ENCODE results near the gene ARHGAP45.
"Not testable (repeated sequence)": the region's sequence is repeated elsewhere in the genome, so short reads cannot be mapped to it uniquely, and the experiment has no call there.

ARHGAP45 gene

GRCh38 chr19:1116726-1117581, 50.0 kb downstream of the ARHGAP45 start:
- DNase-seq (ENCODE audit: low read depth): no peak

GRCh38 chr19:1117654-1118053, 50.7 kb downstream of the ARHGAP45 start:
- DNase-seq (ENCODE audit: low read depth): no peak

- DNase-seq (ENCODE audit: low read depth): no peak
Measured at GRCh38 chr19:1118999-1119398, 52.0 kb downstream of the ARHGAP45 start.

- DNase-seq (ENCODE audit: low read depth): no peak
Measured at GRCh38 chr19:1119475-1120217, 52.7 kb downstream of the ARHGAP45 start.

GRCh38 chr19:1121395-1121794, 54.4 kb downstream of the ARHGAP45 start:
- no peak for DNase-seq (ENCODE audit: low read depth)

GRCh38 chr19:1122021-1122971, 55.3 kb downstream of the ARHGAP45 start:
- DNase-seq (ENCODE audit: low read depth): no peak

GRCh38 chr19:1122972-1123363, 56.0 kb downstream of the ARHGAP45 start:
- no peak for DNase-seq (ENCODE audit: low read depth)

GRCh38 chr19:1123381-1123780, 56.4 kb downstream of the ARHGAP45 start:
- DNase-seq (ENCODE audit: low read depth): no peak

GRCh38 chr19:1123885-1124677, 57.1 kb downstream of the ARHGAP45 start:
- DNase-seq (ENCODE audit: low read depth): no peak

- no peak for DNase-seq (ENCODE audit: low read depth)
Measured at GRCh38 chr19:1125601-1126467, 58.9 kb downstream of the ARHGAP45 start.

GRCh38 chr19:1126984-1127760, 60.2 kb downstream of the ARHGAP45 start:
- no peak for DNase-seq (ENCODE audit: low read depth)

GRCh38 chr19:1128106-1128505, 61.1 kb downstream of the ARHGAP45 start:
- DNase-seq (ENCODE audit: low read depth): no peak

- DNase-seq (ENCODE audit: low read depth): not testable (repeated sequence)
Measured at GRCh38 chr19:1129084-1129483, 62.1 kb downstream of the ARHGAP45 start.

GRCh38 chr19:1129535-1129934, 62.6 kb downstream of the ARHGAP45 start:
- DNase-seq (ENCODE audit: low read depth): no peak

GRCh38 chr19:1130771-1131717, 64.1 kb downstream of the ARHGAP45 start:
- no peak for DNase-seq (ENCODE audit: low read depth)

- DNase-seq (ENCODE audit: low read depth): peak; percentile 79
Measured at GRCh38 chr19:1131718-1132551, 65.0 kb downstream of the ARHGAP45 start.

Measured in activated gamma-delta T cell treated with anti-CD3 and anti-CD28 coated beads, Interleukin-2, amount 50 U/mL, for 16 hours (primary cell).